MG63 (cell line): ENCODE data around the gene UGT1A7. TPM values are rescaled to one million over a fixed set of nuclear protein-coding genes. Genes with fewer than 3 reads are reported as not detected.

Source experiments
- DNase-seq: peaks from one replicate; pipeline ENCODE4 v3.0.0-alpha.2; 2020
- H3K27me3 ChIP-seq: fragments of 250-450 bp; sonication (Bioruptor Pico); 2 replicates; pipeline ENCODE4 v1.5.1; 2020; ENCODE audit warnings: mild to moderate bottlenecking, moderate library complexity
- H3K36me3 ChIP-seq: fragments of 250-450 bp; sonication (Bioruptor Pico); 2 replicates; pipeline ENCODE4 v1.5.1; 2020; ENCODE audit warnings: mild to moderate bottlenecking, moderate library complexity
- H3K4me3 ChIP-seq: fragments of 250-450 bp; sonication (Bioruptor Pico); 2 replicates; pipeline ENCODE4 v1.5.1; 2020; ENCODE audit warnings: mild to moderate bottlenecking, moderate library complexity
- H3K9me3 ChIP-seq: fragments of 250-450 bp; sonication (Bioruptor Pico); 2 replicates; pipeline ENCODE4 v1.5.1; 2020; ENCODE audit warnings: mild to moderate bottlenecking, moderate library complexity
- total RNA-seq: library from RNA; depleted of rRNA; stranded (reverse); fragments of >200 nt; shearing (Covaris generic); gene quantifications from 2 replicates; pipeline ENCODE4 v1.2.3, GENCODE V29; 2014; ENCODE audit warnings: low replicate concordance

Gene UGT1A7
- total RNA-seq, 1 experiment from 2014 or later: 0.10 TPM

DNA sequence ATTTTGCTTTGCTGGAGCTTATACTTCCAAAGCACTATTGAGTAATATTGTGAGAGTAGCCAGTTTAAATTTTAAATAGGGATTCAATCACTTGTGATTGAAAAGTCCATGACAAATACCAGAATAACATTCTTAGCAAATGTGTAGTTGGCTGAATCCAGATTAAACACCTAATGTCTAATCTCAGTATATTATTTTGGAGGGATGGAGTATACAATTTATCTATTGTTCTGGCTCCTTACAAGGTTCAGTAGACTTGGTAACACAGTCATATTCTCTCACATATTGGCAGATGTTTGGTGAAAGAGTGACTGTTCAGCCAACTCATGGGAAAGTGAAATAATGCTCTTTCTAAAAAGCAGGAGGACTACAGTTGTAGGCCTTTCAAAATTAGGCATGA is 7.8 kb upstream of the UGT1A7 start:
- no peaks in the 10 kb centered on the region; the same call in 1 of the 2 replicates for H3K27me3 ChIP-seq
- no peak for DNase-seq
- H3K4me3 ChIP-seq: no peak overlapping the region
- H3K9me3 ChIP-seq: no peaks in the 10 kb centered on the region
- no peaks in the 10 kb centered on the region for H3K36me3 ChIP-seq

DNA sequence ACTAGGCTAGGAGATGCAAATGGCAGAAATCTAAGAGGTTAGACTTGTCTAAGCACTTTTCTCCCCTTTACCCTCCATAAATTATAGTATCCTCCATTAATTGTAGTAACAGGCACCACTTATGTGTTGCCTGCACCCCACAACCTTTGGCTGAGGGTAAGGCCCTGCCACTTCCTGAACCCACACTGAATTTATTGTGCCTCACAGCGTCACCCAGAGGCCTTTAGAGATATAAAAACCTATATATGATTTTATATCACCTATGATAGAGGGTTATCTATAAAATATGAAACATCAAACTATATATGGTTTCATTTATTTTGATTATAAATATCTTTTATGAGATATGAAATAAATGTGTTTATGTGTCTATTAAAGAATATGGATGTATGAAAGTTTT is 7.4 kb upstream of the UGT1A7 start:
- H3K27me3 ChIP-seq: no peaks in the 10 kb centered on the region
- H3K9me3 ChIP-seq: no peaks in the 10 kb centered on the region
- no peak for DNase-seq
- H3K36me3 ChIP-seq: no peaks in the 10 kb centered on the region
- H3K4me3 ChIP-seq: no peak overlapping the region

- Histone ChIP-seq H3K36me3 (no peaks in the 10 kb centered on the region), H3K4me3 (no peak overlapping the region), H3K9me3 (no peaks in the 10 kb centered on the region), H3K27me3 (no peaks in the 10 kb centered on the region)
- DNase-seq: no peak
These were observed 6.7 kb upstream of the UGT1A7 start for GRCh38 chr2:233674995-233675394.

GRCh38 chr2:233676046-233676445 is 5.7 kb upstream of the UGT1A7 start:
- Histone ChIP-seq H3K9me3 (no peaks in the 10 kb centered on the region), H3K4me3 (no peak overlapping the region), H3K36me3 (no peaks in the 10 kb centered on the region), H3K27me3 (no peaks in the 10 kb centered on the region)
- DNase-seq: peak; percentile 19

- no peak overlapping the region for H3K4me3 ChIP-seq
- no peaks in the 10 kb centered on the region for H3K27me3 ChIP-seq
- no peaks in the 10 kb centered on the region for H3K36me3 ChIP-seq
- no peak for DNase-seq
- no peaks in the 10 kb centered on the region for H3K9me3 ChIP-seq
These were observed 2.5 kb upstream of the UGT1A7 start for GRCh38 chr2:233679196-233679595.

DNA sequence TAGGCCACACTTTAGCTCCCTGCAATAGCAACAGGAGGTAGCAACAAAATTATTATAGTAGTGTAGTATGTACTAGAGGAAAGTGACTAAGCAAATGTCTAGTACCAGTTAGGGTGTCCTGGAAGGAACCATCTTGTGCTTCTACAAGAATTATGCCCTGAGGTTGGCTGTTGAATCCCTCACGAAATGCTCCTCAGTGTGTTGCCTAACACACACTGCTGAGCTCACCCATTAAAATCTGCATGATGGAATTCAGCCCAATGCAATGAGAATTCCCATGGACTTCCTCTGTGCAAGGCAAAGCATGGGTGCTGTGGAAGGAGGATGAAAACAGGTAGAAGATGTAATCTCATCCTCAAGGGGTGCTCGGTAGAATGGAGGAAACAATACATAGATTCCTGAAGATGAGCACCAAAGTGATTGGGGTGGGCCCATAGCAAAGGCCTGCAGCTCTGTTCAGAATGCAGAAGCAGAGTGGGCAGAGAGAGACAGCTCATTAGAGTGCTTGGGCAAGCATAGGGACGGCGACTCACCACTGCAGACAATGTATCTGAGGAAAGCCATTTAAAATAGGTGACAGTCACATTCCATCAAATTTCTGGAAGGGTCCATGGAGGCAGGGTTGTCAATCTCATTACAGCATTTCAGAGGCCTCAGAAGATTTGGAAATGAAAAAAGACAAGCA is 1.2 kb upstream of the UGT1A7 start:
- Histone ChIP-seq H3K36me3 (no peaks in the 10 kb centered on the region), H3K9me3 (no peaks in the 10 kb centered on the region), H3K4me3 (no peak overlapping the region), H3K27me3 (no peaks in the 10 kb centered on the region)
- no peak for DNase-seq

GRCh38 chr2:233684640-233685039 is 2.9 kb downstream of the UGT1A7 start:
- H3K27me3 ChIP-seq: no peaks in the 10 kb centered on the region; the same call in 1 of the 2 replicates
- no peak for DNase-seq
- no peak overlapping the region for H3K4me3 ChIP-seq
- no peaks in the 10 kb centered on the region for H3K36me3 ChIP-seq
- 0 out of 2 replicates have a peak, but pooled peaks cover 2% of the 10 kb centered on the region for H3K9me3 ChIP-seq

DNA sequence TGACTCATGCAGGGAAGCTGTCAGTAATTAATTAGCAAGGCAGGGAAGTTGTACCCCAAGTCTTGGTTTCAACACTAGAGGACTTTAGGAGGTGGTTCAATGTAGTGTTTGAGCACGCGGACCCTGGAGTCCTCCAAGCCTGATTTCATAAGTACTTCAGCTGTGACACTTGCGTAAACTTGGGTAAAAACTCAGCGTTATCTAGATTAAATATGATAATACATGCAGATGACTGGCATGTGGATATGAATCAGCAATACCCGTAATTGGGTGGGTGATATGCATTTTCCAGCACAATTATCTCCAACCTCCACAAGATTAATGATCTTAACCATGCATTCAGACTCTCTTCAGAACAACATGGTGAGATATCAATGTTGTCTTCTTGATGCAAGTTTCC is 5.2 kb downstream of the UGT1A7 start:
- 0 out of 2 replicates have a peak, but pooled peaks cover 2% of the 10 kb centered on the region for H3K9me3 ChIP-seq
- H3K36me3 ChIP-seq: no peaks in the 10 kb centered on the region
- H3K4me3 ChIP-seq: no peak overlapping the region
- no peak for DNase-seq
- no peaks in the 10 kb centered on the region; the same call in 1 of the 2 replicates for H3K27me3 ChIP-seq

DNA sequence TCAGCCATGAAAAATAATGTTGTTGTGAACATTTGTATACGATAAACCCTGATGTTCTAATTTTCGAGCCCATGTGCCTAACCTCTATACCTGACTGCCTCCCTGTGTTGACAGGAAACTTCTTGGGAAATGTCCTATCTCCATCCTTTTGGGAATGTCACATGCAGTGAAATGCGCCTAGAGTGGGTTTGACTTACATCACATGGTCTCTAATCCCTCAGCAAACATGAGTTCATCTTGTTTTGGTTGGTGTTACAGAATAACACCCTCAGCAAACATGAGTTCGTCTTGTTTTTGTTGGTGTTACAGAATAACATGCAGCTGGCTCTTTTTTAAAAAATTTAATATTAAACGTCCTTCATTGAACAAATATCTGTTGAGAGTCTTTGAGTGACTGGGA is 6.6 kb downstream of the UGT1A7 start:
- H3K4me3 ChIP-seq: no peak overlapping the region
- H3K27me3 ChIP-seq: no peaks in the 10 kb centered on the region; the same call in 1 of the 2 replicates
- no peaks in the 10 kb centered on the region for H3K36me3 ChIP-seq
- 0 out of 2 replicates have a peak, but pooled peaks cover 2% of the 10 kb centered on the region for H3K9me3 ChIP-seq
- no peak for DNase-seq

DNA sequence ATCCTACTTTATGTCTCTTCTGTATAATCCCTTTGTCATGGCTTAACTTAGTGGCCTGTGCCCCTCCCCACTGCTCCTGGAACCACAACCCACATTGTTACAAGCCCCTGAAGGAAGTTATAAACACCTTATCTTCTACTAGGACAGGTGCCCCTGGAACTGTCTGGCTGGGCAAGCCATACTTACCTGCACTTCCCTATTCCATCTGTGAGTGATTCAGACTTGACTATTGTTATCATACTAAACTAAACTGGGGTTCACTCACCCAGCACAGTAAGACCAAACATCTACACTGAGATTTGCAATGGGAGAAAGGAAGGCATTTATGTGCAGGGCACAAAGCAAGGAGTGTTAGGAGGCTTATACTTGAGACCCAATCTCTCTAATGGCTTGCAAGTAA is 7.3 kb downstream of the UGT1A7 start:
- Histone ChIP-seq H3K36me3 (no peaks in the 10 kb centered on the region), H3K27me3 (no peaks in the 10 kb centered on the region; the same call in 1 of the 2 replicates), H3K9me3 (0 out of 2 replicates have a peak, but pooled peaks cover 2% of the 10 kb centered on the region), H3K4me3 (no peak overlapping the region)
- no peak for DNase-seq

- H3K4me3 ChIP-seq: no peak overlapping the region
These were observed 7.8 kb downstream of the UGT1A7 start for GRCh38 chr2:233689501-233689900.

DNA sequence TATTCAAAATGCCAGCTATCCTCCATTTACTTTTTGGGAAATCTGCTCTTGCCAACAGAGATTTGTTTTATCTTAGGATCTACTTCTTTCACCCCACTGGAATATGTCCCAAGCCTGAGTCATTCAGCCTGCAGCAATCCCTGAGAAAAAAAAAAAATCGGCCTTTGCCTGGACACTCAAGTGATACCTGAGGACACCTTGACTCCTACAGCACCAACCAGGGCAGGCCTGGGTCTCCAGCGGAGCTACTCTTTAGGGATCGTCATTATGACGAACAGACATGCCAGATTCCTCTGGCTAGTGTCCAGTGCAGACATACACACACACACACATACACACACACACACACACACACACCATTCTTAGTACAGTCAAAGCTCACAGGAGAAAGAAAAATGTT is 8.7 kb downstream of the UGT1A7 start:
- no peaks in the 10 kb centered on the region; the same call in 1 of the 2 replicates for H3K27me3 ChIP-seq
- no peak for DNase-seq
- no peaks in the 10 kb centered on the region for H3K36me3 ChIP-seq
- 0 out of 2 replicates have a peak, but pooled peaks cover 2% of the 10 kb centered on the region for H3K9me3 ChIP-seq
- H3K4me3 ChIP-seq: no peak overlapping the region

More at GRCh38 chr2:233689501-233689900, 7.8 kb downstream of the UGT1A7 start:
- H3K9me3 ChIP-seq: 0 out of 2 replicates have a peak, but pooled peaks cover 2% of the 10 kb centered on the region
- DNase-seq: no peak
- H3K27me3 ChIP-seq: no peaks in the 10 kb centered on the region; the same call in 1 of the 2 replicates
- no peaks in the 10 kb centered on the region for H3K36me3 ChIP-seq

GRCh38 chr2:233691443-233692433 is 10.0 kb downstream of the UGT1A7 start:
- H3K9me3 ChIP-seq: 0 out of 2 replicates have a peak, but pooled peaks cover 2% of the 10 kb centered on the region
- H3K36me3 ChIP-seq: no peaks in the 10 kb centered on the region
- no peaks in the 10 kb centered on the region; the same call in 1 of the 2 replicates for H3K27me3 ChIP-seq
- H3K4me3 ChIP-seq: no peak overlapping the region
- DNase-seq: no peak

- Histone ChIP-seq H3K36me3 (no peaks in the 10 kb centered on the region), H3K9me3 (no peaks in the 10 kb centered on the region), H3K4me3 (no peak within 1 kb of the TSS), H3K27me3 (no peaks in the 10 kb centered on the region; the same call in 1 of the 2 replicates)
- DNase-seq: no peak
These were observed 10.9 kb downstream of the UGT1A7 start, which contains the start of gene UGT1A6 for GRCh38 chr2:233692648-233693047. Gene UGT1A6 (plus strand): TSS chr2:233692890. CDS start chr2:233693005, 115 bp downstream.

DNA sequence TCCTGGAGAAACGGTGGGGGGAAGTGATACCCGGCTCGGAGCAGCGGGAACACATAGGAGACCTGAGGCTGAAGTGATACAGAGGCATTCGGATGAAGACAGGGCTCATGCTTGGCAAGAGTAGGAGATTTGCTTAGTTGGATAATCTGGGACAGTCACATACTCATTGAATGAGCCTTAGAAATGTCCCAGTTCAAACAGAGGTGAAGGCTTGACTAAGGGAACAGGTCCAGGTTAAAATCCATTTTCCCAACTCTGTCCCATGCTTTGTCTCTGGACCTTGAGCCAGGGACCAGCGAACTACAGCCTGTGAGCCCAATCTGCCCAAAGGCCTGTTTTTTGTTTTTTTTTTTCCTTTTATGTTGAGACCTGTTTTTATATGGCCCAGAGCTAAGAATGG is 12.3 kb downstream of the UGT1A7 start:
- no peaks in the 10 kb centered on the region for H3K9me3 ChIP-seq
- H3K36me3 ChIP-seq: no peaks in the 10 kb centered on the region
- H3K4me3 ChIP-seq: no peak overlapping the region
- no peak for DNase-seq
- no peaks in the 10 kb centered on the region for H3K27me3 ChIP-seq

GRCh38 chr2:233698740-233699139 is 17.0 kb downstream of the UGT1A7 start:
- no peak overlapping the region for H3K4me3 ChIP-seq
- H3K36me3 ChIP-seq: no peaks in the 10 kb centered on the region; the same call in 1 of the 2 replicates
- DNase-seq: no peak
- H3K9me3 ChIP-seq: peaks cover 2% of the 10 kb centered on the region; the same call in 1 of the 2 replicates
- H3K27me3 ChIP-seq: no peaks in the 10 kb centered on the region
